Measurements from ENCODE around the gene PLA2G5. TPM values are rescaled to one million over a fixed set of nuclear protein-coding genes. Genes with fewer than 3 reads are reported as not detected.

PLA2G5 gene
- total RNA-seq, 1 experiment from 2014 or later = not detected

DNA sequence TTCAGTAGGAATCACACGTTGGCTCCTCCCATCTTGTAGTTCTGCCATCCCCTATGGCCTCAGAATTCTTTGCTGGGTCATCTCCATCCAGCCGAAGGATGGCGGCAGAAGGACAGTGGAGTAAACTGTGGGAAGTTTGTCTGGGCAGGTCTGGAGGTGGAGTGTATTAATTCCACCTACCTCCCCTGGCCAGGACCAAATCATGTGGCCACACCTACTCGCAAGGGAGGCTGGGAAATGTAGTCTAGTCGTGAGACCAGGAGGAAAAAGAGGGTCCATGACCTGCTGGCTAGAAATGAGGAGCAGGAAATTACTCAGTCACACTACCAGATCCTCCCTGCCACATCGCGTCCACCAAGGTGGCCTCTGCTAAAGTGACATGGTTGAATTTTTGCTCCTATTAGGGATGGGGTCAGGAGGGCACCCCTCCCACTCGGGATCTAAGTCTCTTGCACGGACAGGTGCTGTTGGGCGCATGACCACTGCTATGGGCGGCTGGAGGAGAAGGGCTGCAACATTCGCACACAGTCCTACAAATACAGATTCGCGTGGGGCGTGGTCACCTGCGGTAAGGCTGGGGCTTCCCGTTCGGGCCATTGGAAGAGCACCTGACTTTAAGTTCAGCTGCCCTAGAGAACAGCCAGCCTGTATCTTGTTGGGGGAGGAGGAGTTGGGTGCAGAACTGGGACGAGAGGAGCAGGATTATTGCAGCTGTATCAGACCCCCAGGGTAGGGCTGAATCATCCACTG lies 19.5 kb downstream of the PLA2G5 start:
- no peak for DNase-seq (ENCODE audit: extremely low read depth, low read depth)

DNA sequence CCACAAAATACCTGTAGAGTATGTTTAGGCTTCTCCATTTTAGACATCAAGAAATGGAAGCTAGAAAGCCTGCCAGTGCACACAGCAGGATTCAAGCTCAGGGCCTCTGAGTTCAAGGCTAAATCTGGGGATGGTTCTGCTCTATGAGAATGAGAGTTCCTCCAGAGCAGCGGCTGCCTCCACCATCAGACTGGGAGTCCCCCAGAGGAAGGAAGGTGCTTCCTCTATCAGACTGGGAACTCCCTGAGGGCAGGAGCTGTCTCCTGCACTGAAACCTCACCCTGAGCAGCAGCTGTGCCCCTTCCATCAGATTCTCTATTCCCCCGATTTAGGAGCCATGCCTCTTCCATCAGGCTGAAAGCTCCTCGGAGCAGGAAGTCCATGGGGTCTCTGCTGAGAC lies 20.1 kb downstream of the PLA2G5 start:
- no peak for DNase-seq (ENCODE audit: extremely low read depth, low read depth)

DNA sequence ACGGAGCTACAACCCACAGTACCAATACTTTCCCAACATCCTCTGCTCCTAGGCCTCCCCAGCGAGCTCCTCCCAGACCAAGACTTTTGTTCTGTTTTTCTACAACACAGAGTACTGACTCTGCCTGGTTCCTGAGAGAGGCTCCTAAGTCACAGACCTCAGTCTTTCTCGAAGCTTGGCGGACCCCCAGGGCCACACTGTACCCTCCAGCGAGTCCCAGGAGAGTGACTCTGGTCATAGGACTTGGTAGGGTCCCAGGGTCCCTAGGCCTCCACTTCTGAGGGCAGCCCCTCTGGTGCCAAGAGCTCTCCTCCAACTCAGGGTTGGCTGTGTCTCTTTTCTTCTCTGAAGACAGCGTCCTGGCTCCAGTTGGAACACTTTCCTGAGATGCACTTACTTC lies 20.6 kb downstream of the PLA2G5 start:
- DNase-seq (ENCODE audit: extremely low read depth, low read depth) = no peak

DNA sequence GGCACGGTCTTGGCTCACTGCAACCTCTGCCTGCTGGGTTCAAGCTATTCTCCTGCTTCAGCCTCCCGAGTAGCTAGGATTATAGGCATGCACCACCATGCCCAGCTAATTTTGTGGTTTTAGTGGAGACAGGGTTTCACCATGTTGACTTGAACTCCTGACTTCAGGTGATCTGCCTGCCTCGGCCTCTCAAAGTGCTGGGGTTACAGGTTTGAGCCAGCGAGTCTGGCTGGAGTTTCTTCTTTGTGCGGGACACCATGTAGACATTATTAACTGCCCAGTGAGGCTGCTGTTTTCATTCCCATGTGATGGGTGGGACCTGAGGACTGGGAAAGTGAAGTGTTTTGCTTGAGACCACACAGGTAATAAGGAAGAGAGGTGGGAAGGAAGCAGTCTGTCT lies 23.3 kb downstream of the PLA2G5 start:
- no peak for DNase-seq (ENCODE audit: extremely low read depth, low read depth)

DNA sequence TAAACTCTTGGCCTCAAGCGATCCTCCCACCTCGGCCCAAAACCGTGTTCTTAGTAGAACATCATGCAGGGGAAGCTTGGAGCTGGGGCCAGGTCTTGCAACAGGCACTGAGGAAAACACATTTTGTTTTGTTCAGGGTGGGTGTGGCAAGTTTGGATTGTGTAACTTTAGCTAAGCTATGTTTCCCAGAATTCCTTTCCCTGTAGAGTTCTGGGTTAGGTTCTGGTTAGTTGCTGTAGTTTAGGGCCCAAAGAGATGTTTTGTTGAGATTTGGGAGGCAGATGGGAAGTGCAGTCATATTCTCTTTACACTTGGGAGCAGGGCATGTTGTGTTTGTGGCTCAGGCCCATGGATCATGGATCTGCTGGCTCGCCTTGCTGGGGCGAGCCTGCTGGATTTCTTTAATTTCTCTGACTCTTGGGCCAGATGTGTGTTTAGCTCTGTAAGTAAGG lies 24.0 kb downstream of the PLA2G5 start:
- no peak for DNase-seq (ENCODE audit: extremely low read depth, low read depth)

DNA sequence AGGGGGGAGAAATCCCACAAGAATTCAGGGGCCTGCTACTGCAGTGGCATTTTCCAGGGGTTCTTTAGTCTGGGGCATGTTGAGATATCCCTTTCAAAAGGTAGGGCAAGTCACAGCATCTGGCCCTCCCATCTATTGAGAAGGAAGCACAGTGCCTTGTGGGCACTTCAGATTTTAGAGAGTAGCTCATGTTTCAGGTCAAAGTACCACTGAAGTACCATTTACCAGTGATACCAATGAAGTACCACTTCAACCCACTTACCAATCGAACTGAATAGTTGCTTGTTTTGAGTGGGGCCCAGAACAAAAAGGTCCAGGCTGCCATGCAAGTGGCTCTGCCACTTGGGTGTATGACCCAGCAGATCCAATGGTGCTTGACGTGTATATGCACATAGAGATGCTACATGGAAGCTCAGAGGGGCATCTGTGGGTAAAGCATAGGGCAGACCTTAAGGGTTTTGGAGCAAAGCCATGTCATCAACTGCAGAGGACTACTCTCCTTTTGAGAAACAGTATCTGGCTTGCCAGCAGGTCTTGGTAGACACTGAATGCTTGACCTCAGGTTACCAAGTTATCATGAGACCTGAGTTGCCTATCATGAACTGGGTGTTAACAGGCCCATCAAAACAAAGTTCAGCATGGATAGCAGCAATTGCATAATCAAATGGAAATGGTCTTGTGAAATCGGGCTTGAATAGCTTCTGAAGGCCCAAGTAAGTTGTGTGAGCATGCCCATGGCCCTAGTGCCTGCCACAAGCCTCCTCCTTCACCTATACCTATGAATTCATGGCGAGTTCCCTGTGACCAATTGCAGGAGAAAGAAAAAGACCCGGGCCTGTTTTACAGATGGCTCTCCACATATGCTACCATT lies 25.8 kb downstream of the PLA2G5 start:
- no peak for DNase-seq (ENCODE audit: extremely low read depth, low read depth)

DNA sequence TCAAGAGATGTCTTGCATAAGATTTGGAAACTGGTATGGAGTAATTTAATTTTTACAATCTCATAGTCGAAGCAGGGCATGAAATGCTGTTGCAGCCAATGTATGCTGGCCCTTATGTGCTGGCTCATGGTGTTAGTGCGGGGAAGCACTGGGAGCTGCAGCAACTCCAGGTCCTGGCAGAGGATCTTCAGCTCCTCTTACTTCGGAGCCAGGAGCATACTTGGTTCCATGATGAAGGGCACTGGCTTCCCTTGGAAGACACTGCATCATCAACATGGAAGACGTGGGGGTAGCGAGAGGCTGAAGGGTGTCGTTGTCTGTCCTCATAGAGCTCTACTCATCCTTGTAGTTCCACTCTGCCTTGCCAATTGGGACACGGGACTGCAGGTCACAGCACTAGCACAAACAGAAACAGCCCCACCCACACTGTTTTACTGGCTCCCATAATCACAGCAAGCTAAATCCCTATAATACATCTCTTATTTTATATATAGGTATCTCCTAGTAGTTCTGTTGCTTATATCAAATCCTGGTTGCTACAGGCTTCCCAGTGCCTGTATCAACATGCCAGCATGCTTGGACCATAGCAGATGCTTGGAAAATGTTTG lies 26.9 kb downstream of the PLA2G5 start:
- DNase-seq (ENCODE audit: extremely low read depth, low read depth) = no peak

DNA sequence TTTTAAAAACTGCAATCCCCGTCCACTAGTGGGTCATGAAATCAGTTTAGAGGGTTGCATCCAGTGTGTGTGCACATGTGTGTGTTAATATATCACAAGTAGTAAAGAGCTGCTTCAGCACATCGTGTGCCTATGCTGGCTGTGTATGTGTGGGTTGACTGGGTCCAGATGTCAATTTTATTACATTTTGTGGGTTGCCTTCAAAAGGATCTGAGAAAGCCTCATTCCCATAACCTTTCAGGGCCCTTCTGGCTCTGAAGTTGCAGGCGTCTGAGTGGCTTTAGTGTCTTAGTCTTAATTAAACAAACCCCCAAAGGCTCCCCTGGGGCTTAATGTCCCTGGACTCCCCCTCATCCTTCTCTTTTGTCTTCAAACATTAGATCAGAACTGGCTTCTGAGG lies 29.5 kb downstream of the PLA2G5 start:
- no peak for DNase-seq (ENCODE audit: extremely low read depth, low read depth)

DNA sequence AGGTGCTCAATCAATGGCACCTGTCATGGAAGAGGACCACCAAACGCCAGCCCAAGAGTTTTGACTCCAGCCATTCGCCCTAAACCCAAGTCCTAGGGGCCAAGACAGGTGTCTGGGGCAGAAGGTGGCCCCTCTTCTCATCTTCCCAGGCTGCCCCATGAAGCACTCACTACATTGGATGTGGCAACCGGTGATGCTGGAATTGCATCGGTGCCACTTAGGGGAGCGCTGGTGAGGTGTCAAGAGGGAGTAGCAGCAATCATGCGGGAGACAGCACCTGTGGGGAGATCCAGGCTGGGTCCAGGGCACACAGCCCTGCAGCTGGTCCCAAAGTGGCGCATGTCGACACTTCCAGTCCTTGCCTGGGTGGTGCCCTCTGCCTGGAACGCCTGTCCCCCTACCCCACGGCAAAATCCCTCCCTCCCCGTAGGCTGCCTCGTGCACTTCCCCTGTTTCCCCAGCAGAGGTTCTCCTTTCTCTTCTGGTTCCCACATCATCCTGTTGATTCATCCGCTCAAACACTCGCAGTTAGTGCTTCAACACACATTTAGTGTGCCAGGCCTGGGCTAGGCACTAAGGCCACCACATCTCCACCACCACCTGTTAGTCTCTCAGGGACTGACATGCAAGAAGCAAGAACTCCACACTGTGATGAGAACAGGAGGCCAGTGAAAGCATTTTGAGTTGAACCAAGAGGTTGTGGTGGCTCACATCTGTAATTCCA lies 30.8 kb downstream of the PLA2G5 start:
- DNase-seq (ENCODE audit: extremely low read depth, low read depth) = peak; percentile 18

DNA sequence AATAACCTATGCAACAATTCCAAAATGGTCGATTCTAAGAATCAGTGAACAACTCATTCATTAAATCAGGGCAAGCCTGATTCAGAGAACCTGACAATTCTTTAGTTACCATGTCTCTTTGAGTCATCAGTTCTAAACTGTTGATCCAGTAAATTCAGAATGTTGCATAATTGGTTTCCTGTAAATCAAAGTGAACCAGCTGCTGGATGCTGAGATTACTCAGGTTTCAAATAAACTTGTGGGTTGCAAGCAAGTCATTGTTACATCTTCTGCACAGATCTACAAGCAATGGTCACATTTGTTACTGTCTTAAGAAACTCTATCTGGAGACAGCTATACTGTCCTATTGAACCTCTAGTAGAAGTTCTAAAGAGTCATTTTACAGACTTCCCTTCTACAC lies 32.9 kb downstream of the PLA2G5 start:
- no peak for DNase-seq (ENCODE audit: extremely low read depth, low read depth)

DNA sequence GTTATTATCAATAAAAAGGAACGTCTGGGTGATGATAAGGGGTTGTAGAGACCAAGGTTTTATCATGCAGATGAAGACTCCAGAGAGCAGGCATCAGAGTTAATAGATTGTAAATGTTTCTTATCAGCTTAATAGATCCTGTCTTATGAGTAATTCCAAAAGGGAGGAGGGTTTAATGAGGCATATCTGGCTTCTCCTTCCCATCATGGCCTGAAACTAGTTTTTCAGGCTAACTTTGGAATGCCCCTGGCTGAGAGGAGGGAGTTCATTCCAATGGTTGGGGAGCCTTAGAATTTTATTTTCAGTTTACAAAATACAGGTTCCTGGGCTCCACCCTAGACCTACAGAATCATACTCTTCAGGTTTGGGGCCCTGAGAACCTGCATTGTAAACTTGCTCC lies 35.9 kb downstream of the PLA2G5 start:
- no peak for DNase-seq (ENCODE audit: extremely low read depth, low read depth)

DNA sequence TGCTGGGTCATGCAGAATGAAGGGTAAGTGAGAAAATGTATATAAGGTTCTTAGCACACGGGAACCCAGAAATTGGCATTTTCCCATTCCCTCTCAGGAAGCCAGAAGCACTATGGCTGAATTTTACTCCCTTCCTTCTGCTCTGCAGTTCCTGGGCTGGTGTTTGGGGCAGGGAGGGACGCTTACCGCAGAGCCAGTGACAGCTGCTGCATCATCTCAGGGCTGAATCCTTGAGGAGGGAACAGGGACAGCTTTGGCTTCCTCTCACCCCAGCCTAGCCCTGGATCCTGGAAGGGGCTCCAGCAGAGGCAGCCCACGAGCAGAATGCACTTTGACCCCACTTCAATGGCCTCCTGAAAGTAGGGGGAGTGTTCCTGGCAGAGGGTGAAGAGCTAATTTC lies 37.4 kb downstream of the PLA2G5 start:
- DNase-seq (ENCODE audit: extremely low read depth, low read depth) = no peak

DNA sequence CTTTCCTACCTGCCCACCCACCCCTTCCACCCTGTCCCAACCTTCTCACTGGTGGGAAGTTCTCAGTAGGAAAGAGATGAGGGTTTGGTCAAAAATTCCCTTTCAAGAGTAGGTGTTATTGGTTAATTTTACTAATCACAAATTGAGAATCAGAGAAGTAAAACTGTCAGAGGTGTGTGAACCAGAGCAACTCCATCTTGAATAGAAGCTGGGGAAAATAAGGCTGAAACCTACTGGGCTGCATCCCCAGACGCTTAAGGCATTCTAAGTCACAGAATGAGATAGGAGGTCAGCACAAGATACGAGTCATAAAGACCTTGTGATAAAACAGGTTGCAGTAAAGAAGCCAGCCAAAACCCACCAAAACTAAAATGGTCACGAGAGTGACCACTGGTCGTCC lies 37.8 kb downstream of the PLA2G5 start:
- DNase-seq (ENCODE audit: extremely low read depth, low read depth) = no peak

DNA sequence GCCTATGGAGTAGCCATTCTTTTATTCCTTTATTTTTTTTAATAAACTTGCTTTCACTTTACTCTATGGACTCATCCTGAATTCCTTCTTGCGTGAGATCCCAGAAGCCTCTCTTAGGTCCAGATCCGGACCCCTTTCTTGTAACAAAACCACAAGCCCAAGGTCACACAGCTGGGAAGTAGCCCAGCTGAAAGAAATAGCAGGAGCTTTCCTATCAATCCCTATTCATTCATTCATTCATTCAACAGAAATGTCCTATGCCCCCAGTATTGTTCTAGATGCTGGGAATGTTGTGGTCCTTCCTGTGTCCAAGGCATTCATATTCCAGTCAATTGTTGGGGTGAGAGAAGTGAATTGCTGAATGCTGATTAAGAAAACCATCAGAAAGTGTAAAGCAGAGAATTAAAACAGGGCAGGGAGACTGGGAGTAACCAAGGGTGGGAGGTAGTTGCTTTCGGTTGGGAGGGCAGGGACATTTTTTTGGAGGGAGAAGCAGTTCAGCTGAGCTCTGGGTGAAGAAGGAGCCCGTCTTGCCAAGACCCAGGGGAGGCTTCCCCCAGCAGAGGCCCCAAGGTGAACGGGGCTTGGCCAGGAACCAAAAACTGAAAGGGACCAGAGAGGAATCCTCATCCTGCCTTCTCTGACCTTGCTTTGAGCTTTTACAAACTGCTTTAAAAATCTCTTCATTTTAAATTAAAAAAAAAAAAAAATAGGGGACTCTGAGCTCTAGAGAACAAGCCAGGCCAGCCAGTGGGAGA lies 38.6 kb downstream of the PLA2G5 start:
- no peak for DNase-seq (ENCODE audit: extremely low read depth, low read depth)

DNA sequence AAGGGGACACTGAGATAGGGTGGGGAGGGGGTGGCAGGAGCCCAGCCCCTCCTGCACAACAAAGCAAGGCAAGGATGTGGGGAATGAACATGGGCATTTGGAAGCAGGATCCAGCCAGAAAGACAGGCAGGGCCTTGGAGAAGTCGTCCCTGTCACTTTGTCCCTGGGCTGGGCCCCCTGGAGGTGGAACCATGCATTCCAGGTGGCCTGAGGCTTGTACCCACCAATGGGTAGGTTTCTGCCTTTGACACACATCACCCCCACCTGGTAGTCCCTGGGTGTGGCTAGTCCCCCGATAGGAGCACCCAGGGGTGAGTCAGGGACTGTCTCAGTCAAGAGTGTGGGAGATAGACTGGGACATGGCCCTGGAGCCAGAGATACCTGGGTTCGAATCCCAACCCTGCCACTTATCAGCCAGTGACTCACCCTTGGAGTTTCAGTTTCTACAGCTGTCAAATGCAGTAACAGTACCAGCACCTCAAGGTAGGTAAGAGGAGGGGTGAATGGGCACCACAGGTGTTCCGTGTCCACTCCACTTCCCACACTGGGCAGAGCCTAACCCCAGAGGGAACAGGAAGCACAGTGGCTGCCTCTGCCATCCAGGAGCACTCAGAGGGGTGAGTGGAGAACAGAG lies 39.3 kb downstream of the PLA2G5 start:
- no peak for DNase-seq (ENCODE audit: extremely low read depth, low read depth)

DNA sequence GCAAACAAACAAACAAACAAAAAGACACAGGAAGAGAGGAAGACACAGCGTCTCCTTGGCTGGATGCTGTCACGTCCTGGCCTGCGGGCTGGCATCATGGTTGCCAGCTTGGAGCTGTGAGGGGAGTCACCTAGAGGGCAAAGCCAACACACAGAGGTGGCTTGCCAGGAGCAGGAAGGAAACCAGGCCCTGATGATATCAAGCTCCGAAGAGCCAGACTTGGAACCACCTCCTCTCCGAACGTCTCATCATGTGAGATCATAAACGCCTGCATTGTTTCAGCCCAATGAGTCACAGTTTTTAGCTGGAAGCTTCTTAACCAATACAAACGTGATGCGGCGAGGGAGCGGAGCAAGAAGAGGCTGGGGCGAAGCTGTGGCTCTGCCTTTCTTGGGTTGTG lies 40.7 kb downstream of the PLA2G5 start:
- DNase-seq (ENCODE audit: extremely low read depth, low read depth) = no peak

DNA sequence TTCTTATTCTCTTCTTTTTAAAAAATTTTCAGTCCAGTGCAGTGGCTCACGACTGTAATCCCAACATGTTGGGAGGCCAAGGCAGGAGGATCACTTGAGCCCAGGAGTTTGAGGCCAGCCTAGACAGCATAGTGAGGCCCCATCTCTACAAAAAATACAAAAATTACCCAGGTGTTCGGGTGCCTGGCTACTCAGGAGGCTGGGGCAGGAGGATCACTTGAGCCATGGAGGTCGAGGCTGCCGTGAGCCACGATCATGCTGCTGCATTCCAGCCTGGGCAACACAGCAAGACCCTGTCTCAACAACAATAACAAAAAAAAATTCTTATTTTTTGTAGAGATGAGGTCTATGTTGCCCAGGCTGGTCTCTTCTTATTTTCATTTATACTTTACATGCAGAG lies 41.5 kb downstream of the PLA2G5 start:
- no peak for DNase-seq (ENCODE audit: extremely low read depth, low read depth)

DNA sequence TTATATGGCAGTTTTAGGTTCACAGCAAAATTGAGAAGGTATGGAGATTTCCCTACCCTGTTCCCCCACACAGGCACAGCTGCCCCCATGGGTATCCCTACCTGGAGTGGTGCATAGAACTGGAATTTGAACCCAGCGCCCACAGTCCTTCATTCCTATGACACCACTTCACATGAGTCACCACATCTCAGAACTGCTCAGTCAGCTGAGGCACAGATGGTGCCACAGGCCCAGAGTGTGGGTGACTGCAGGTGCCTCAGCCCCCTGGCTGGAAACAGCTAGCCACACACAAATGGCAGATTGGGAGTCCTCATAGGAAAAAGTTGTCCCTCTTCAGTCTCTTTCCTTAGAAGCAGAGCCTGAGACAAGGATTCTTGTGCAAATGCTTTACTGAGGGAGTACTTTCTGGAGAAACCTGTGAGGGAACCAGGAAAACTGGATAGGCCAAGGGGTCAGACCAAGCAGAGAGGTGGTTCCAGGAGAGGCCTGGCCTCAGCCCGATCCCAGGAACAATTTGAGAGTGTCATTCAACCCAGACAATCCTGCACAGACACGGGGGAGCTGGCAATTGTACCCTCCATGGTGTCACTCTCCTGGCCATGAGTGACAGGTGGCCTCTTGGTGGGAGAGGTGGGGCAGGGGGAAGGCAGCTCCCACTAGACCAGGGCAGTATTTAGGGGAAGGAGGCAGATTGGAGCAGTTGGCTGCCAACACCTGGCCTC lies 42.4 kb downstream of the PLA2G5 start:
- no peak for DNase-seq (ENCODE audit: extremely low read depth, low read depth)

DNA sequence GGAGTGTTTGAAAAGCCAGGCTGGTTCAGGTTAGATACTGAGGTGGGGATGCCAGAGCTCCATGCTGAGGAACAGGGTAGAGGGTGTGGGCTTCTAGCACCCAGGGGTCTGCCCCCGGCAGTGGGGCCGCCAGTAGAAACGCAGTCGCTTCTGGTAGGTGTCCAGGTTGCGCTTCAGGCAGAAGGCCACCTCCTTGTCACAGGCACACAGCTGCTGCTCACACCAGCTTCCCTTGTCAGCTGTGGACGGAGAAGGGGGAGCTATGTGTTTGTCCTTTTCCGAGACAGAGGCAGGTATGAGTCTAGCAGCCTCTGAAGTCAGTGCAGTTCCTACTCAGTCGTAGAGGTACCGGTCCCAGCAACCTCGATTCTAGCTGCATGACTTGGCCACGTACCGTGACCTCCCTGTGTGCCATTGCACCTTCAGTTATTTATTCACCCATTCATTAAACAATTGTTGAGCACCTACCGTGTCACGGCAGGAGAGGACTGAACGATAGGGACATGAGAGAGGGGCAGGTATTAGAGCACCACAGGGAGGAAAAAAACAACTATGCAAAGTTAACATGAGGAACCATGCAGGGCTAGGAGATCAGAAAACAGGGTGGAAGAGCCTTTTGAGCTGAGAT lies 44.1 kb downstream of the PLA2G5 start:
- DNase-seq (ENCODE audit: extremely low read depth, low read depth) = no peak
